ENCODE measurements around the gene LSM14B.

LSM14B gene

DNA sequence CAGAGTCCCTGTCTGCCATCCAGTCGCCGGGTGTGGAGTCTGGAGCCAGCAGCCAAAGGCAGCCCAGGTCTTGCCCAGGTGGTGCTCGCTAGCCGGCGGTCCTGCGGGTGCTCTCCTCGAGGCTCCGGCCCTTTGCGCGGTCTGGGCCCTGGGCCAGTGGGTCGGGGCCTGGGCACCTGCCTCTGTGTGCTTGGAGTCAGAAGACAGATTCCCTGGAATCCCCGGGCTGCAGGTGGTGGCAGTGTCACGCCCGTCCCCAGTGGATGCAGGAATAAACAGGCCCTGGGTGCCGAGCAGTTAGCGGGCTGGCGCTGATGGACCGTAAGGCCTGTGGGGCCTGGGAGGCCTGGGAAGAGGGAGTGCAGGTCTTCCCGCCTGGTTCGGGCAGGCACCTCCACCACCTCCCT is 26.6 kb downstream of the LSM14B start:
- DNase-seq, result no peak

DNA sequence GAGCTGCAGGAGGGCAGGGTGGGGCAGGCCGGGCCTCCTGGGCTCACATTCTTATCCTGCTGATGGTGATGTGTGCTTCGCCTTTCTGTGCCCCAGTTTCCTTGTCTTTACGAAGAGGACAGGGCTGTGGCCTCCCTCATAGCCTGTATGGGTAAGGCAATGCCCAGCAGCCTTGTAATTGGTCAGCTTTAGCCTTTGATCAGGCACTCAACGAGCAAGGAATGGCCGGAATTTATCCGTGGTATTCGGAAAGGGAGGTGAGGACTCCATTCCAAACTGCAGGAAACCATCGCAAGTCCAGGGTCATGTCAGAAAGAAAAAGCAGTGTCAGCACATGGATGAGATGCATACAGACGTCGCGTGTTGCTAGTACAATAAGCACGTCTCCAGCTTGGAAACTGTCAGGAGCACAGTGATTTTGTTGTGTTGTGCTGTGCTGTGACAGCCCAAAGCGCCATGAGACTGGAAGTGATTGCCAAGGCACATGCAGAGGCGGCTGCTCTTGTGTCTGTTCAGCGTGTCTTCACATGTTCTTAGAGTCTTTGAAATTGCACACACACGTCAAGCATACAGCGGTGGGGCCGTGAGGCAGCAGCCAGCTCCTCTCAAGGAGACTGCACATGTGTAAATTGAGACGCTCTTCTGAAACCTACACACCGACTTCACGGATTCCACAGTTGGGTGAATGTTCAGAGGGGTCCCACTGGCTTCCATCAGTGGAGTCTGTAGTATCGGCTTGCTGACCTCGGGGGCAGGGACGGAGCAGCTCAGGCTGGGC is 27.4 kb downstream of the LSM14B start:
- no peak for DNase-seq

- no peak for DNase-seq
These were observed 28.0 kb downstream of the LSM14B start for GRCh38 chr20:62150310-62150575.

GRCh38 chr20:62151225-62151624 is 28.9 kb downstream of the LSM14B start:
- DNase-seq, result no peak

- no peak for DNase-seq
These were observed 29.6 kb downstream of the LSM14B start for GRCh38 chr20:62151835-62152364.

DNA sequence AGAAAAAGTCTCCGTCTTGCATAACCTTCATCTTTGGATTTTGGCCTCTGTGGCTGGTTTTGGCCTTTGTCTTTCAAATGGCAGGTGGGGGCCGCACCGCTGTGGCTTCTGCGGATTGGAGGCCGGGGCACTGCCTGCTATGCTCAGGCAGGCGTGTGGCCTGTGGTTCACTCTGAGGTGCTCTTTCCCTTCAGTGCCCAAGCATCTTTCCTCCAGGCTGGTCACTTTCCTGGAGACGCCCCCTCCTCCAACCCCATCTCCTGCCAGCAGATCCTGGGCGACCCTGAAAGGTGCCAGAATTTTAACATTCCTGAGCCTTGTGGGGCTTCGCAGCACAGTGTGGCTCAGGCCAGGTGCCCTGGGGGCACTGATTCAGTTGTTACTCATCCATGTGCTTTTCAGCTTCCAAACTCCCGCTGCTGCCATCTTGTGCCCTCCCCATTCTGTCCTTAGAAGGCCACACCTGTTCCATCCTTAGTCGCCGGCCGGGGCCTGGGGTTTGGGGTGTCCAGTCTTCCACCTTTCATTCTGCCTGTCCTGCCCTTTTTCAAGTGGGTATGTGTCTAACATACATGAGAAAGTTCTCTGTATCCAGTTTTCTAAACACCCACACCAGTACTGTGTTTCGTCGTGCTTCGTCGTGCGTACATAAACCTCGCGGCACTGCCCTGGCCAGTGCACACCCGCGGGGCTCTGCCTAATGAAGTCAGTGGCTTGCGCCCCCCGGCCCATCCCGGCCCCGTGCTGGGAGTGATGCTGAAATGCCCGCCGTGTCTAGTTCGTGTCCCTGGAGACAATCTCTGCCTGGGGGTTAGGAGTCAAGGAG is 33.4 kb downstream of the LSM14B start:
- DNase-seq, result no peak

DNA sequence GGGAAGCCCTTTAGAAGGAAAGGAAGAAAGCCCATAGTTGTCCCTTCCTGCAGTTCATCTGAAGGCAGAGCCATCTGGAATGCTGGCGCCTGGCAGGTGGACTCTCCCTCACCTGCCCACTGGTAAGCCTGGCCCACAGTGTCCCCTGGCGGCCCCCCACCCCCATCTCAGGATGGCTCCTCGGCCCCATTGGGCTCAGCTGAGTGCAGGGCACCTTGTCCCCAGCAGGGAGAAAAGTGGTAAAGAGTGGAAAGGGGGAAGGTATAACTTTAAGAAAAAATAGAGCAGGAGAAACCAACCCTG is 33.9 kb downstream of the LSM14B start:
- no peak for DNase-seq

- DNase-seq, result peak; percentile 78
These were observed 34.5 kb downstream of the LSM14B start for GRCh38 chr20:62156592-62157386.

GRCh38 chr20:62157387-62158087 is 35.3 kb downstream of the LSM14B start:
- DNase-seq, result no peak

GRCh38 chr20:62158088-62158400 is 35.8 kb downstream of the LSM14B start:
- no peak for DNase-seq

- DNase-seq, result no peak
These were observed 36.3 kb downstream of the LSM14B start for GRCh38 chr20:62158541-62158940.

DNA sequence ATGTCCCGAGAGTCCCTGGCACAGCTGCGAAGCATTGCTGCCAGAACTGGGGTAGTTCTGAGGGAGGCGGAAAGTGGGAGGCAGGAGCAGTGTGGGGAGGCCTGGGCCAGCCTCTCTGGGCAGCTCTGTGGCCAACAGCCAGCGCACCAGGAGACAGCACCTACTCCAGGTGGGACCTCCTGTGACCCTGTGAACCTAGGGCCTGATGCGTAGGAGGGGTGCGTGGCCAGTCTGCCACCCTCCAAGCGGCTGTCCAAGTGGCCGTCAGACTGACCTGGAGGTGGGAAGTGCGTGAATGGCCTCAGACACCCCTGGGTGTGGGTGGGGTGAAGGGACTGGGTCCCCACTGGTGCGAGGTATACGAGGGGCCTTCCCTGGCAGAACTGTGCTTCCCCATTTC is 36.8 kb downstream of the LSM14B start:
- DNase-seq, result no peak

- no peak for DNase-seq
These were observed 37.6 kb downstream of the LSM14B start for GRCh38 chr20:62159839-62160238.

DNA sequence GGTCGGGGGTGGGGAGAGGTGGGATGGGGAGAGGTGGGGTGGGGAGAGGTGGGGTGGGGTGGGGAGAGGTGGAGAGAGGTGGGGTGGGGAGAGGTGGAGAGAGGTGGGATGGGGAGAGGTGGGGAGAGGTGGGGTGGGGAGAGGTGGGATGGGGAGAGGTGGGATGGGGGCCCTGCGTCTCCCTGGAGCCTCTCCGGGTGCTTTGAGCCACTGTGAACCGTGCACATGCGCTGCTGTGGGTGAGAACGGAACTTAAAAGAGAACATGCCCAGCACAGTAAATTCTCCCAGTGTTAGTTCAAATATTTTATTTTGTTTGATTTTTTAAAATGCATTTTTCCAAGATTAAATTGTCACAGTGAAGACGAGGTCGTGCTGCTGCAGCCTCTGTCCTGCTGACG is 38.0 kb downstream of the LSM14B start:
- DNase-seq, result no peak

GRCh38 chr20:62160876-62161275 is 38.6 kb downstream of the LSM14B start:
- no peak for DNase-seq

- no peak for DNase-seq
These were observed 39.1 kb downstream of the LSM14B start for GRCh38 chr20:62161347-62161746.

- no peak for DNase-seq
These were observed 40.6 kb downstream of the LSM14B start for GRCh38 chr20:62162765-62163484.

- no peak for DNase-seq
These were observed 41.2 kb downstream of the LSM14B start for GRCh38 chr20:62163485-62163865.

DNA sequence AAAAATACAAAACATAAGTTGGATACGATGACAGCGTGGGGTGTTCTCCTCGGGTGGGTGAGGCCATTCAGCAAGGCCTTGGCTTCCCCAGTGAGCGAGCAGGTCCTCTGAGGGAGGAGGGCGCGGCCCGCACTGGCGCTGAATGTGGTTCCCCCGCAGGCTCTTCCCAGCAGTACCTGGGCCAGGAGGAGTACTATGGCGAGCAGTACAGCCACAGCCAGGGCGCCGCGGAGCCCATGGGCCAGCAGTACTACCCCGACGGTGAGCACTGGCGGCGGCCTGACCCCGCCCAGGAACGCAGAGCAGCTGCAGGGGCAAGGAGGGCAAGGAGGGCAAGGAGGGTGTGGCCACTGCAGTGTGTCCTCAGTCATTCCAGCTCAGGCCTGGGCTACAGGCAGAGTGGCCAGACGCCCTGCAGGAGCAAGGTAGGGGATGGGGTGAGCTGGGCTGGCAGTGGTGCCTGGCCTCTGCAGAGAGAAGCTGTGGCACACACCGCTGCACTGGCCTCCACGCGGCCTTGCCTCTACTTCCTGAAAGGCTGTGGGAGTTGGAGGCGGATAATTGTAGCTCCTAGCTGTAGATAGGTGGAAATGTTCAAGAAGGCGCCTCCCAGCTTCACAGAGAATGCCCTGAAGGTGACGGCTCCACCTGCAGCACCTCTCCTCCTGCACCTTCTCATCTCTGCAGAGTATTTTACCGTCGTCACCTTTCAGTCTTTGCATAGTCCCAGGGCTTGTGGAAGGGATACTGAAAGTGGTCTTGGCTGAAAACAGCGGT is 41.9 kb downstream of the LSM14B start:
- no peak for DNase-seq

DNA sequence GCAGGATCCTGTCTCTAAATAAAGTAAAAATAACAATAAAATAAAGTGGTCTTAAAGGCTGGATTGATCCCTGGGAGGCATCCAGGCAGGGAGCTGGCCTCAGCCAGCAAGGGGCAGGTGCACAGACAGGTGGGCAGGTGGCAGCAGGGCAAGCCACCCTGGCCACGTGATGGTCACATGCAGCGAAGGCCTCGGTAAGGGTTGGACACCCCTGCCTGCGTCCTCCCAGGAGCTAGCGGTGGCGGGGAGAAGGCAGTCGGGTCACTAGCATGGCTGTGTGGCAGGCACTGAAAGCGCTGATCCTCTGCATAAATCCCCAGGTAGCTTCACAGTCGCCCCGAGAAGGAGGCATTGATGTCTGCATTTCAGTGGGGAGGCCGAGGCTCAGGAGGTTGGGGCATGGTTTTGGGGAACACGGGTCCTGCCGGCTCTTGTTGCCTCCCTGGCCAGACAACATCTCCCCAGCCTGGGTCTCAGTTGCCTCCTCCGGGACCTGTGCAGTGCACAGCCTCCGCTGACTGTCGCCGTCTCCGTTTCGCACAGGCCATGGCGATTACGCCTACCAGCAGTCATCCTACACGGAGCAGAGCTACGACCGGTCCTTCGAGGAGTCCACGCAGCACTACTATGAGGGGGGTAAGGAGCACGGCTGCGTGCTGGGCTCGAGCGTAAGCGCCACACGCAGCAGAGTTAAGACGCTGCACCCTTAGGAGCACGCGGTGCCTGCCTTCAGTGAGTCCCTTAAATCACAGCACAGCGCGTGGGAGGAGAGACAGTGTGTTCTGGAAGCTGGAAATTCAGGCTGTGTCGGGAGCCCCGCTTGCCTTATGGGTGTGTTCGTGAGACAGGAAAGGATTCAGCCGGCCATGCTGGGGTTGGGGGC is 42.8 kb downstream of the LSM14B start:
- no peak for DNase-seq
